Middle frontal gyrus (tissue), 1 donor: ENCODE data around the gene SPAG9.

ENCODE experiments used
- DNase-seq: peaks from one replicate; pipeline ENCODE4 v3.0.0-alpha.2; 2015; ENCODE audit warnings: low spot score; ENCODE audit errors: extremely low spot score

Gene SPAG9

DNA sequence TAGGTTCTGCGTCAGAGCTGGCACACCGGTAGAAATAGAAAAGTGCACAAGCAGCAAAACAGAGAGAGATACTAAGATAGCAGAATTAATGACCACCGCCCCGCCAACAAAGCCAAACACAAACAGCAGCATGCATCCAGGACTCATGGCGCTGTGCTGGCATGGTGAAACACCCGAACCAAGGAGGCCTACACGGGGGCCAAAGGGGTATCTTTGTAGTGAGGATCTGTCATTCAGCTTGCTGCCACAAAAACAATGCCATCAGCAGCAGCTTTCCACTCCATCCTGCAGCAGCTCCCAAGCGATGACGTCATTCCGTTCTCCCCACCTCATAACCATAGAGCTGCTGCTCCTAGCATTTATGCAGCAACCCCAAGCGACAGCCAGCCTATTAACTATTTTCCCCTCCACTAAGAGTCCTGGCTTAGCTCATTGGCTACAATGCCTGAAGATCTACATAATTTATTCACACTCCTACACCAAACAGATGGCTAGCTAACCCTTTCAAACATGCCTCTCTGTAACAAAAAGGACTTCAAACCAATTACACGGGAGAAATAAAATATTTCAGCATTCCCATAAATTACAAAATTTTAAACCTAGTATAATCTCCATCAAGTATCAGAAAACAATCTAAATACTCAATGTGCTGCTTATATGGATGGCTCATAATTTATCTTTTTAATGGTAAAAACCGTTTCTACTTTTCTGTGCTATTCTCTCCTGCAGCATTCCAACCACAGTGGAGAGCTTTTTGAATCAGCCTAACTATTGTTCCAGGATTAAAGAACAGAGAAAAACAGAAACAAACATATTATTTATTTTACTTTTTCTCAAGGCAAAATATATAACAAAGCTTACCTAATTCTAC, 73.9 kb downstream of the SPAG9 start:
- DNase-seq = peak; percentile 92

DNA sequence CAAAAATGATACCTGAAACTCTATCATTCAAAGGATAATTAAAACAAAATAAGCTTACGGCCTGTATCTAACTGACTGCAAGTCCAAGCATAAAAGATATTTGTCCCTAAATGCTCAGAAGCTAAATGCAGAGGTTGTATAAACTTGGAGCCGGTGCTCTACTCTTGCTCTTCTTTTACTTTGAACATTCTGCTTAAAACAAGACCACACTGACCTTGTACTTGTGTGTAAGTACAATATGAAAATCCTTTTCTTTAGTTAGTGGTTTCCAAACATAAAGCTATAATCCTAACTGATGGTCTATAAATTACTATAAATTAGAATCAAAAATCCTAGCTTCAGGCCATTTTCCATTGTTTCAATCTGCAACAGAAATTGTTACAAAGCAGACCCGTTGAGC, 74.6 kb downstream of the SPAG9 start:
- DNase-seq = no peak

DNA sequence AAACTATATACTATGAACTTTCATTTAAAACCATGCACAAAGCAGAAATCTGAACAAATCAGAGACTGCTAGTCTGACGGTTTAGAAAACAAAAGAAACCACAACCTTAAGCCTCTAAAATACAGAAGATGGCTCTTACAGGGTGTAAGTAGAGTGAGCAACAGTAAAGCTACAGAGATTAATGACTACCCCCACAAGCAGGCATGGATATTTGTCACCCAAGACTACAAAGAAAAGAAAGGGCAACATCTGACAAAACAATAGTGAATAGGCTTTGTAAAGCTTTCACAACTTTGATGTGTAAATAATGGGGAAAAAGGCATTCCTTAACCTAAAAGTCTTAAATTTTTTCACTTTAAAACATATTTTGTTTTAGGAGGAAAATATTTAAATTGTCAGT, 75.0 kb downstream of the SPAG9 start:
- DNase-seq = no peak

- peak; percentile 43 for DNase-seq
Observed at GRCh38 chr17:51044976-51045375, 75.7 kb downstream of the SPAG9 start.

GRCh38 chr17:51036084-51036483, 84.6 kb downstream of the SPAG9 start:
- DNase-seq = no peak

DNA sequence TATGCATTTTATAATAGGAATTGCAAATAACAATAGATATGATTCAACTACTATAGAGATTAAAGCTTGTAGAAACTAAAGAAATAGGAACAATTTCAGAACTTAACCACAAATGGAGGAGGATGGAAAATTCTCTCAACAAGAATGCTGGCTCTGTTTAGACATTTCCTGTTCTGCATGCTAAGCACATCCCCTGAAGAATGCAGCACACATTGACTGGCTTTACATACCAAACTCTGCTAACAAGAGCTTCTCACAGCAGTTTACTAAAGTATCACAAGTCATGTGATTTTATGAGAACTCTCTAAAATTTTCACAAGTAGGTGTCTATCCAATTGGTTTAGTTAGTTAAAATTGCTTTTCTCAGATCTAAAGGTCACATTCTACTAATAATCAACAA, 85.2 kb downstream of the SPAG9 start:
- DNase-seq = peak; percentile 44

DNA sequence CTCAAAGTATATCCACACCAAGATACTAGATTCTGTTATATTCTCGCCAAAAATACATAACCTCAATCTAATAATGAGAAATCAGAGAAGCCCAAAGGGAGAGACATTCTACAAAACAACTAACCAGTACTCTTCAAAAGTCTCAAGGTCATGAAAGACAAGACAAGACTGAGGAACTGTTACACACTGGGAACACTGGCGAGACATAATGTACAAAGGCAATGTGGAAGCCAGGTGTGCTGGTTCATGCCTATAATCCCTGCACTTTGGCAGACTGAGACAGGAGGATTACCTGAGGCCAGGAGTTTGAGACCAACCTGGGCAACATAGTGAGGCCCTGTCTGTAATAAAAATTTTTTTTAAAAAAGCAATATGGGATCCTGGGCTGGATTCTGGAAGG, 85.9 kb downstream of the SPAG9 start:
- no peak for DNase-seq

GRCh38 chr17:51032850-51033249, 87.8 kb downstream of the SPAG9 start:
- DNase-seq = no peak

- no peak for DNase-seq
Observed at GRCh38 chr17:51029568-51030463, 90.9 kb downstream of the SPAG9 start.

DNA sequence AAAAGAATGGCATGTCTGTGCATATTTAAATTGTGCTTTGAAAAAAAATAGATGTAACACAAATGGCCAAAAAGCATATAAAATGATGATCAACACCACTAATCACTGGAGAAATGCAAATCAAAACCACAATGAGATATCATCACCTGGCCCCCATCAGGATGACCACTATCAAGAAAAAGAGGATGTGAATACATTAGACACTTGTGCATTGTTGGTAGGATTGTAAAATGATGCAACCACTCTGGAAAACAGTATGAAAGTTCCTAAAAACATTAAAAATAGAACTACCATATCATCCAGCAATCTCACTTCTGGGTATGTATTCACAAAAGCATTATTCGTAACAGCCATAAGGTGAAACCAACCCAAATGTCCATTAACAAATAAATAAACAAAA, 91.5 kb downstream of the SPAG9 start:
- DNase-seq = no peak

DNA sequence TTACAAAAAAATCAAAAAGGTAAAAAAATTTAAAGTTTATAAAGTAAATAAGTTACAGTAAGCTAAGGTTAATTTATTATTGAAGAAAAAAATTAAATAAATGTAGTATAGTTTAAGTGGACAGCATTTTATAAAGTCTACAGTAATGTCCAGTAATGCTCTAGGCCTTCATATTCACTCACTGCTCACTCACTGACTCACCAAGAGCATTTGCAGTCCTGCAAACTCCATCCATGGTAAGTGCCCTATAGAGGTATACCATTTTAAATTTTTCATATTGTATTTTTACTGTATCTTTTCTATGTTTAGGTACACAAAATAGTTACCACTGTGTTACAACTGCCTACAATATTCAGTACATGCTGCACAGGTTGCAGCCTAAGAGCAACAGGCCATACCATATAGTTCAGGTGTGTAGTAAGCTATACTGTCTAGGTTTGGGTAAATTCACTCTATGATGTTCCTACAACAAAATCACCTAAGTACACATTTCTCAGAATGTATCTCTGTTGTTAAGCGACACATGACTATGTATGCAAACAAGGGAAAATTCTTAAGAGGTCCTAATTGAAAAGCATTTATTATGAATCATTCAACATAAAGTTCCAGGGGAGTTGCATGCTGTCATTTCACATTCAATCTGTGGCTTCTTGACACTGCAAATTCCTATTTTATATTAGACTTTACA, 92.3 kb downstream of the SPAG9 start:
- no peak for DNase-seq

DNA sequence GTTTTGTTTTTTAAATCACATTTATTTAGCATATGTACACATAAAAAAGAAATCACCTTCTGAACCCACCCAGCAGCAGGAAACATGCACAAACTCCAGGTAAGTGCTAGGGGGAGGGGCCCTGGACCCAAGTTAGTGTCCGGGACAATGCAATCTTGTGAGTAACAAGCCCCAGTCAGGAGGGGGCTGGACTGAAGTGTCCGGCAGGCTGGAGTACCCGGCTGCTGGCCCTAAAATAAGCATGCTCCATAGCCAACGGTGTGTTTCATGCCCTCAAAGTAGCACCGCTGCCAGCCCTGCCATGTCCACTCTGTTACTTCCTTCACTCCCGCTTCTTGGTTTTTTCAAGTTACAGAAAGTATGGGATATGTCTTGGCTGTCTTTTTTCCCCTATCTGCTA, 102.1 kb downstream of the SPAG9 start:
- DNase-seq = no peak

GRCh38 chr17:51017270-51017669, 103.4 kb downstream of the SPAG9 start:
- DNase-seq = no peak

DNA sequence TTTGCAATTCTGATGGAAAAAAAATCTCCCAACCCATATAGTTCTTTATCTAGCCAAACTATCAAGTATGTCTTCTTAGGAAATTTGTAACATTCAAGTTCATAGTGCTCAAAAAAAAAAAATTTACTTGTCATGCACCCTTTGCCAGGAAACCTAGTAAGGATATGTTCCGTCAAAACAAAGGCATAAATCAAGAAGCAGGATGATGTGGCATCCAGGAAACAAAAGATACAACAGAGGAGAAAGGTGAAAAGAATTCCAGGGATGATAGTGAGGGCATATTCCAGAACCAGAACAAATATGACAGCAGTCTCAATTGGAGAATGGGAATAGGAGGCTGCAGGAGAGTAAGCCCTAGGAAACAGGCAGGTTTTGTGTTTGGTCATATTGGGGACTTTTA, 104.6 kb downstream of the SPAG9 start:
- no peak for DNase-seq

- no peak for DNase-seq
Observed at GRCh38 chr17:51015145-51015558, 105.5 kb downstream of the SPAG9 start.

- DNase-seq = no peak
Observed at GRCh38 chr17:51014129-51014528, 106.5 kb downstream of the SPAG9 start.

DNA sequence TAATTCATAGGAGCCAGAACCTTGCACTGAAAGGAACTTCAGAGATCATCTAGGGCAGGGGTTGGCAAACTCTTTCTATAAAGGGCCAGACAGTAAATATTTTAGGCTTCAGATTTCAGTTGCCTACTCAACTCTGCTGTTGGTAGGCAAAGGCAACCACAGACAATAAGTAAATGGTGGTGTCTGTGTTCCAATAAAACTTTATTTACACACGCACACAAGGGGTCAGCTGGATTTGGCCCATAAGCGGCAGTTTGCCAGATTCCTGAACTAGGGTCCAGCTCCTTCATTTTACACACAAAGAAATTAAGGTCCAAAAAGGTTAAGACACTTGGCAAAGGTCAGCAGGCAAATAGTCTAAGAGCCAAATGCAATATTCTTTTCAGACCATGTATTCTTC, 107.3 kb downstream of the SPAG9 start:
- no peak for DNase-seq

- DNase-seq = no peak
Observed at GRCh38 chr17:51012538-51012937, 108.1 kb downstream of the SPAG9 start.

DNA sequence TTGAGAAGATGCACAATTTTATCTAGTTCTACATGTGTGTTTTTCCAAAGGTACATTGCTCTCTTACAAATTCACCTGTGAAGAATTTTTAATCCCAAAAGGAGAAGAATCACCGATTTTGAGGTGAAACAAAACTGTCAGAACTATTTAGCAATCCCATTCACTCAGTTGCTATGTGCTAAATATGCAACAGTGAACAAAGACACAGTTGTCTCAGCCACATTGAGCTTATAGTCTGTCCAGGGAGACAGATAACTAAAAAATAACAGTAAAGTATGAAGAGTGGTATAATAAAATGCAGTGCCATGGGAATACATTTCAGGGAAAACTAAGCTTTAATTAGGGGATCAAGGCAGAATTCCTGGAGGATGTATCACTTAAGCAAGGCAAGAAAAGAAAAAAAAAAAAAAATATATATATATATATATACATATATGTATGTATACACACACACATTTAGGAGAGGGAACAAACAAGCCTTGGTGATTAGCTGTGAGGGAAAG, 110.4 kb downstream of the SPAG9 start:
- no peak for DNase-seq

GRCh38 chr17:51006601-51007000, 114.1 kb downstream of the SPAG9 start:
- no peak for DNase-seq

GRCh38 chr17:51005768-51006167, 114.9 kb downstream of the SPAG9 start:
- DNase-seq = no peak

- DNase-seq = no peak
Observed at GRCh38 chr17:51004249-51004648, 116.4 kb downstream of the SPAG9 start.
